Embryonic facial prominence (tissue), 1 donor: Measurements from ENCODE around the gene XPC.
"Not testable (repeated sequence)": the region's sequence is repeated elsewhere in the genome, so short reads cannot be mapped to it uniquely, and the experiment has no call there.

Experiments
- DNase-seq: peaks from one replicate; pipeline ENCODE4 v3.0.0-alpha.2; 2016; ENCODE audit errors: extremely low spot score

Gene XPC

GRCh38 chr3:14178247-14179113 is at the start of gene XPC, which contains the start of gene LSM3:
Gene XPC, minus strand, starts transcription at chr3:14178601. Its CDS starts 33 bp downstream, at chr3:14178568.
Gene LSM3, plus strand, starts transcription at chr3:14178817. Its CDS starts 44 bp downstream, at chr3:14178861.
- DNase-seq = peak; percentile 99

GRCh38 chr3:14227856-14228255 is 49.5 kb upstream of the XPC start:
- no peak for DNase-seq

GRCh38 chr3:14226351-14226750 is 48.0 kb upstream of the XPC start:
- DNase-seq = not testable (repeated sequence)

- no peak for DNase-seq
Observed at GRCh38 chr3:14225421-14225820, 47.0 kb upstream of the XPC start.

- DNase-seq = no peak
Observed at GRCh38 chr3:14224895-14225294, 46.5 kb upstream of the XPC start.

GRCh38 chr3:14223595-14223994 is 45.2 kb upstream of the XPC start:
- no peak for DNase-seq

- no peak for DNase-seq
Observed at GRCh38 chr3:14222900-14223594, 44.6 kb upstream of the XPC start.

- no peak for DNase-seq
Observed at GRCh38 chr3:14222457-14222856, 44.1 kb upstream of the XPC start.

GRCh38 chr3:14221902-14222301 is 43.5 kb upstream of the XPC start:
- no peak for DNase-seq

GRCh38 chr3:14220933-14221332 is 42.5 kb upstream of the XPC start:
- DNase-seq = no peak

- no peak for DNase-seq
Observed at GRCh38 chr3:14218355-14218754, 40.0 kb upstream of the XPC start.

- peak; percentile 29 for DNase-seq
Observed at GRCh38 chr3:14216257-14217048, 38.1 kb upstream of the XPC start.

- DNase-seq = no peak
Observed at GRCh38 chr3:14214764-14215163, 36.4 kb upstream of the XPC start.

- no peak for DNase-seq
Observed at GRCh38 chr3:14213066-14213774, 34.8 kb upstream of the XPC start.

GRCh38 chr3:14212032-14212431 is 33.6 kb upstream of the XPC start:
- DNase-seq = no peak

GRCh38 chr3:14211621-14212020 is 33.2 kb upstream of the XPC start:
- no peak for DNase-seq

- no peak for DNase-seq
Observed at GRCh38 chr3:14210843-14211594, 32.6 kb upstream of the XPC start.

GRCh38 chr3:14210290-14210688 is 31.9 kb upstream of the XPC start:
- DNase-seq = no peak

GRCh38 chr3:14209581-14210289 is 31.3 kb upstream of the XPC start:
- DNase-seq = no peak

- DNase-seq = no peak
Observed at GRCh38 chr3:14208977-14209394, 30.6 kb upstream of the XPC start.
